Upper lobe of left lung (tissue), 4 donors: ENCODE results near the gene MAP4K1.

Experiments used
- EP300 ChIP-seq, 4 donors: sonication (generic); formaldehyde crosslinking; IDR thresholded peaks; one replicate each; pipeline ENCODE4 v1.5.1; 2017; ENCODE audit warnings: antibody characterized with exemption in 4 of 4, control low read depth in 2 of 4
- POLR2A ChIP-seq, 4 donors: fragments of 450-650 bp; IDR thresholded peaks; one replicate each; pipeline ENCODE4 v1.5.1; 2016 to 2017; ENCODE audit warnings: antibody characterized with exemption in 4 of 4, mild to moderate bottlenecking in 2 of 4
- POLR2AphosphoS5 ChIP-seq, 2 donors: sonication (generic); formaldehyde crosslinking; IDR thresholded peaks; one replicate each; pipeline ENCODE4 v1.5.1; 2017; ENCODE audit warnings: antibody characterized with exemption in 2 of 2
- TF ChIP-seq, protein P1 (sequence below), 6 experiments: fragments of 450-650 bp in 4 of 6; fragments of 200-600 bp in 2 of 6; sonication (generic) in 2 of 6; IDR thresholded peaks; one replicate each; pipeline ENCODE4 v1.5.1; 2016 to 2019; ENCODE audit warnings: antibody characterized with exemption in 6 of 6

- TF ChIP-seq, protein P1, sequence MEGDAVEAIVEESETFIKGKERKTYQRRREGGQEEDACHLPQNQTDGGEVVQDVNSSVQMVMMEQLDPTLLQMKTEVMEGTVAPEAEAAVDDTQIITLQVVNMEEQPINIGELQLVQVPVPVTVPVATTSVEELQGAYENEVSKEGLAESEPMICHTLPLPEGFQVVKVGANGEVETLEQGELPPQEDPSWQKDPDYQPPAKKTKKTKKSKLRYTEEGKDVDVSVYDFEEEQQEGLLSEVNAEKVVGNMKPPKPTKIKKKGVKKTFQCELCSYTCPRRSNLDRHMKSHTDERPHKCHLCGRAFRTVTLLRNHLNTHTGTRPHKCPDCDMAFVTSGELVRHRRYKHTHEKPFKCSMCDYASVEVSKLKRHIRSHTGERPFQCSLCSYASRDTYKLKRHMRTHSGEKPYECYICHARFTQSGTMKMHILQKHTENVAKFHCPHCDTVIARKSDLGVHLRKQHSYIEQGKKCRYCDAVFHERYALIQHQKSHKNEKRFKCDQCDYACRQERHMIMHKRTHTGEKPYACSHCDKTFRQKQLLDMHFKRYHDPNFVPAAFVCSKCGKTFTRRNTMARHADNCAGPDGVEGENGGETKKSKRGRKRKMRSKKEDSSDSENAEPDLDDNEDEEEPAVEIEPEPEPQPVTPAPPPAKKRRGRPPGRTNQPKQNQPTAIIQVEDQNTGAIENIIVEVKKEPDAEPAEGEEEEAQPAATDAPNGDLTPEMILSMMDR (IDR thresholded peaks at IDR 0.05), result no peak
- TF ChIP-seq POLR2AphosphoS5 (IDR thresholded peaks at IDR 0.05), result no peak
- TF ChIP-seq POLR2A (IDR thresholded peaks at IDR 0.05), result no peak
- no peak for TF ChIP-seq EP300 (IDR thresholded peaks at IDR 0.05)
Observed at GRCh38 chr19:38555200-38555599, 62.6 kb downstream of the MAP4K1 start.
